Vagina (tissue), 2 donors: ENCODE results near the gene GRIPAP1.

Experiments used
- POLR2A ChIP-seq, 2 donors: fragments of 450-650 bp; IDR thresholded peaks; one replicate each; pipeline ENCODE4 v1.6.1; 2017; ENCODE audit warnings: antibody characterized with exemption in 2 of 2, mild to moderate bottlenecking in 2 of 2, moderate library complexity in 2 of 2
- POLR2AphosphoS5 ChIP-seq, 2 donors: sonication (generic); formaldehyde crosslinking; IDR thresholded peaks; one replicate each; pipeline ENCODE4 v1.9.0; 2017; ENCODE audit warnings: antibody characterized with exemption in 2 of 2, mild to moderate bottlenecking in 2 of 2, low read depth in 1 of 2; ENCODE audit not compliant: insufficient read depth in 1 of 2
- TF ChIP-seq, protein P1 (sequence below), 3 experiments: fragments of 450-650 bp in 2 of 3; fragments of 200-600 bp in 1 of 3; sonication (generic) in 1 of 3; IDR thresholded peaks; one replicate each; pipeline ENCODE4 v1.5.1; 2017 to 2019; ENCODE audit warnings: antibody characterized with exemption in 3 of 3, mild to moderate bottlenecking in 2 of 3, moderate library complexity in 2 of 3

DNA sequence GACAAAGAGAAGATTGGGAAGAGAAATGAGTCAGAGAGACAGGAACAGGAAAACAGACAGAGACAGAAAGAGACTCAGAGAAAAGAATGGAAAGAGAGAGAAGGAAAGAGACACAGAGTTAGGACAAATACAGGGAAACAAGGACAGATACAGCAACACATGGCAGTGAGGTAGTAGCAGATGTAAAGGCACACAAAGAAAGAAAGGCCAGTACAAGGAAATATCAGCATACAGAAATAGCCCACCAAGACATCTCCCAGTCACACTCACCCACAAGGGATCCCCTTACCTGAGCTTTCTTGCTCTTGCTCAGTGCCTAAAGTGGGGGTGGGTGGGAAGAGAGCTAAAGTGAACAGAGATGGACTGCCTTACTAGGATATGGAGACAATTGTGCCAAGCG, 4.2 kb downstream of the GRIPAP1 start:
- TF ChIP-seq, protein P1, sequence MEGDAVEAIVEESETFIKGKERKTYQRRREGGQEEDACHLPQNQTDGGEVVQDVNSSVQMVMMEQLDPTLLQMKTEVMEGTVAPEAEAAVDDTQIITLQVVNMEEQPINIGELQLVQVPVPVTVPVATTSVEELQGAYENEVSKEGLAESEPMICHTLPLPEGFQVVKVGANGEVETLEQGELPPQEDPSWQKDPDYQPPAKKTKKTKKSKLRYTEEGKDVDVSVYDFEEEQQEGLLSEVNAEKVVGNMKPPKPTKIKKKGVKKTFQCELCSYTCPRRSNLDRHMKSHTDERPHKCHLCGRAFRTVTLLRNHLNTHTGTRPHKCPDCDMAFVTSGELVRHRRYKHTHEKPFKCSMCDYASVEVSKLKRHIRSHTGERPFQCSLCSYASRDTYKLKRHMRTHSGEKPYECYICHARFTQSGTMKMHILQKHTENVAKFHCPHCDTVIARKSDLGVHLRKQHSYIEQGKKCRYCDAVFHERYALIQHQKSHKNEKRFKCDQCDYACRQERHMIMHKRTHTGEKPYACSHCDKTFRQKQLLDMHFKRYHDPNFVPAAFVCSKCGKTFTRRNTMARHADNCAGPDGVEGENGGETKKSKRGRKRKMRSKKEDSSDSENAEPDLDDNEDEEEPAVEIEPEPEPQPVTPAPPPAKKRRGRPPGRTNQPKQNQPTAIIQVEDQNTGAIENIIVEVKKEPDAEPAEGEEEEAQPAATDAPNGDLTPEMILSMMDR (IDR thresholded peaks at IDR 0.05) = no peak
- TF ChIP-seq POLR2AphosphoS5 (IDR thresholded peaks at IDR 0.05; ENCODE audit: insufficient read depth in 1 of 2, low read depth in 1 of 2) = no peak
- TF ChIP-seq POLR2A (IDR thresholded peaks at IDR 0.05) = no peak
